Neutrophil (primary cell): ENCODE measurements around the gene CTNNA2.
"Not testable (repeated sequence)": the region's sequence is repeated elsewhere in the genome, so short reads cannot be mapped to it uniquely, and the experiment has no call there.

ENCODE experiments used
- H3K27ac ChIP-seq: fragments of 200-600 bp; sonication (generic); 2 replicates; pipeline ENCODE4 v1.5.1; 2016; ENCODE audit warnings: mild to moderate bottlenecking, moderate library complexity
- H3K27me3 ChIP-seq: fragments of 200-600 bp; sonication (generic); 2 replicates; pipeline ENCODE4 v1.6.0; 2016; ENCODE audit warnings: mild to moderate bottlenecking
- H3K36me3 ChIP-seq: fragments of 200-600 bp; sonication (generic); 2 replicates; pipeline ENCODE4 v1.5.1; 2017
- H3K4me1 ChIP-seq, 2 experiments: fragments of 200-600 bp in 1 of 2; sonication (generic) in 1 of 2; 1 replicate in 1 of 2; 2 replicates in 1 of 2; pipeline versions ENCODE4 v1.5.1 to v1.6.1; 2013 to 2016; ENCODE audit warnings: low read depth in 1 of 2, low read length in 1 of 2, mild to moderate bottlenecking in 1 of 2, moderate library complexity in 1 of 2; ENCODE audit not compliant: control insufficient read depth in 1 of 2, insufficient read depth in 1 of 2
- H3K4me3 ChIP-seq, 2 experiments: fragments of 200-600 bp in 1 of 2; sonication (generic) in 1 of 2; 1 replicate in 1 of 2; 2 replicates in 1 of 2; pipeline ENCODE4 v1.5.1; 2013 to 2016; ENCODE audit warnings: low read depth in 1 of 2, low read length in 1 of 2, mild to moderate bottlenecking in 1 of 2, moderate library complexity in 1 of 2
- H3K9me3 ChIP-seq: fragments of 200-600 bp; sonication (generic); 2 replicates; pipeline ENCODE4 v1.5.1; 2016
- TF ChIP-seq, protein P1 (sequence below): fragments of 200-600 bp; sonication (generic); IDR thresholded peaks from 2 replicates; pipeline ENCODE4 v1.5.1; 2016; ENCODE audit warnings: antibody characterized with exemption

Gene CTNNA2

DNA sequence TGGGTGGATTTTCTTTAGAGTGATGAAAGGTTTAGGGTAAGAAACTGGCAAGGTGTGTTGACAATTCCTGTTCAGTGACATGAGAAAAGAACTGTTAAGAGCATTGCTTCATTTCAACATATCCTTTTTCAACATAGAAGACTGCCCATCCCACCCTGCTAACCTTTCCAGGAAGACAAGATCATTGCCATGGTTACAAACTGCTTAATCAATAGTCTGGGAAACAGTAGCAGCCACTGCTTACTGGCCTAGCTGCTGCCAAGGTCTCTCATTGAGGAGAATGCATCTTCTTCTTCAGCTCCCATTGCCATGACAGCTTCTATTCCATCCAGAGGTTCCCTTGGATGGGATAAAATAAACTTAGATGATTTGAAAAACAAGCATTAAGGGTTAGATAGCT lies 579.6 kb downstream of the CTNNA2 start:
- Histone ChIP-seq H3K9me3 (no peaks in the 10 kb centered on the region), H3K4me3 (no peak overlapping the region), H3K27ac (no peak overlapping the region), H3K27me3 (no peaks in the 10 kb centered on the region), H3K36me3 (no peaks in the 10 kb centered on the region), H3K4me1 (no peaks in the 10 kb centered on the region)
- TF ChIP-seq, protein P1, sequence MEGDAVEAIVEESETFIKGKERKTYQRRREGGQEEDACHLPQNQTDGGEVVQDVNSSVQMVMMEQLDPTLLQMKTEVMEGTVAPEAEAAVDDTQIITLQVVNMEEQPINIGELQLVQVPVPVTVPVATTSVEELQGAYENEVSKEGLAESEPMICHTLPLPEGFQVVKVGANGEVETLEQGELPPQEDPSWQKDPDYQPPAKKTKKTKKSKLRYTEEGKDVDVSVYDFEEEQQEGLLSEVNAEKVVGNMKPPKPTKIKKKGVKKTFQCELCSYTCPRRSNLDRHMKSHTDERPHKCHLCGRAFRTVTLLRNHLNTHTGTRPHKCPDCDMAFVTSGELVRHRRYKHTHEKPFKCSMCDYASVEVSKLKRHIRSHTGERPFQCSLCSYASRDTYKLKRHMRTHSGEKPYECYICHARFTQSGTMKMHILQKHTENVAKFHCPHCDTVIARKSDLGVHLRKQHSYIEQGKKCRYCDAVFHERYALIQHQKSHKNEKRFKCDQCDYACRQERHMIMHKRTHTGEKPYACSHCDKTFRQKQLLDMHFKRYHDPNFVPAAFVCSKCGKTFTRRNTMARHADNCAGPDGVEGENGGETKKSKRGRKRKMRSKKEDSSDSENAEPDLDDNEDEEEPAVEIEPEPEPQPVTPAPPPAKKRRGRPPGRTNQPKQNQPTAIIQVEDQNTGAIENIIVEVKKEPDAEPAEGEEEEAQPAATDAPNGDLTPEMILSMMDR, result no peak

DNA sequence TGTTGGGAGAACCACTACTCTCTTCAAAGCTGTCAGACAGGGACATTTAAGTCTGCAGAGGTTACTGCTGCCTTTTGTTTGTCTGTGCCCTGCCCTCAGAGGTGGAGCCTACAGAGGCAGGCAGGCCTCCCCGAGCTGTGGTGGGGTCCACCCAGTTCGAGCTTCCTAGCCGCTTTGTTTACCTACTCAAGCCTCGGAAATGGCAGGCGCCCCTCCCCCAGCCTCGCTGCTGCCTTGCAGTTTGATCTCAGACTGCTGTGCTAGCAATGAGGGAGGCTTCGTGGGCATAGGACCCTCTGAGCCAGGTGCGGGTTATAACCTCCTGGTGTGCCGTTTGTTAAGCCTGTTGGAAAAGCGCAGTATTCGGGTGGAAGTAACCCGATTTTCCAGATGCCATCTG lies 585.7 kb downstream of the CTNNA2 start:
- not testable (repeated sequence) for H3K27me3 ChIP-seq, H3K4me3 ChIP-seq, H3K4me1 ChIP-seq, H3K9me3 ChIP-seq, H3K27ac ChIP-seq, H3K36me3 ChIP-seq

DNA sequence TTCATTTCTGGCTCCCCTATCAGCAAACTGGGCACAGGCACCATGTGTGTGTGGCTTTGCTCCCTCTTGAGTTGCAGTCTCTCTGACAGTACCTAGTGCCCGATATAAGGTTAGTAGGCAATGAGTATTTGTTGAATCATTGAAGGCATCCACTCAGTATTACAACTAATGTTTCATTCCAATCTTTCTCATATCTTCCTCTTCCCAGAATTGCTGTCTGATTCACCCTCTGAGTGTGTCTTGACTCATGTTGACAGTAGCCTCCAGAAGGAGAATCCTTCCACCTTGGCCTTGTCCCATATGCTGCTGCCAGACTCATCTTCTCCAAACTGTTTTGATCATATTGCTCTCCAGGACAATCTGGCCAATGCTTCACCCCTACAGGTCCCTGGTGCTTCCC lies 589.2 kb downstream of the CTNNA2 start:
- no peak overlapping the region for H3K27ac ChIP-seq
- H3K4me1 ChIP-seq, result no peaks in the 10 kb centered on the region
- H3K27me3 ChIP-seq, result no peaks in the 10 kb centered on the region
- TF ChIP-seq, protein P1, result no peak
- no peak overlapping the region for H3K4me3 ChIP-seq
- H3K9me3 ChIP-seq, result no peaks in the 10 kb centered on the region
- no peaks in the 10 kb centered on the region for H3K36me3 ChIP-seq

DNA sequence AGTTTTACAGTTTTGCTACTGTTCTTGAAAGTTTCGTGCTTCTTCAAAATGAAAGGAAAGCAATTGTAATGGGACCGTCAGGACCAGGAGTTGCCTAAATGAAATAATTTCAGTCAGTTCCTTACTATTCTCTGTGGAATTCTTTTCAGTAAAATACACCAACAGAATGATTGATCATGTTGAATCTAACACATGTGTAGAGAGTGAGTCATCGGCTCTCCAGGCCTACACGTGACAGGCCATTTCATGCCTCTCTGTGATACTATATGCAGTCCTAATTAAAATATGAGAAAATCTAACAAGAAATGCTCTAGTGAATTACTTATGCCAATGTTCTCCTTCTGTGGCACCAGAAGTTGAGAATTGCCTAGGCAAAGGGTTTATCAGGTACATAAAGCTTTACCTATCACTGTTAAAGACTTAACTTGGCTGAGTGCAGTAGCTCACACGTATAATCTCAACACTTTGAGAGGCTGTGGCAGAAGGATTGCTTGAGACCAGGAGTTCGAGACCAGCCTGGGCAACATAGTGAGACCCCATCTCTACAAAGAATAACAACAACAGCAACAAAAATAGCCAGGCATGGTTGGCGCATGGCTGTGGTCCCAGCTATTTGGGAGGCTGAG lies 592.3 kb downstream of the CTNNA2 start:
- H3K27ac ChIP-seq, result no peak overlapping the region
- H3K27me3 ChIP-seq, result no peaks in the 10 kb centered on the region
- TF ChIP-seq, protein P1, result no peak
- H3K9me3 ChIP-seq, result no peaks in the 10 kb centered on the region
- no peaks in the 10 kb centered on the region for H3K4me1 ChIP-seq
- no peaks in the 10 kb centered on the region for H3K36me3 ChIP-seq
- no peak overlapping the region for H3K4me3 ChIP-seq

DNA sequence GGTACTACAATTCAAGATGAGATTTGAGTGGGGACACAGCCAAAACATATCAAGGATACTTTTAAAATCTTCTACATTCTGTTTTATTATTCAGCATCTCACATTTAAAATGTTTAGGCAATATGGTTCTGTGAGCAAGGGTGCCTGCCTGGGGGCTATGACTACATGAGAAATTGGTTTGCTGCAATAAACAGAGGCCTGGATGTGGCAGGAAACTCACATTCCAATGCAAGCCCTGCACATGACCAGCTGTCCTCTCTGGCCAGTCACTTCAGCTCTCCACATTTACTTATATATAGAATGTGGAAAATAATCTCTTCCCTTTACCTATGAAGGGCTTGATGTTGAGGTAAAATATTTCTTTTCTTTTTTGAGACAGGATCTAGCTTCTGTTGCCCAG lies 598.3 kb downstream of the CTNNA2 start:
- Histone ChIP-seq H3K4me3 (no peak overlapping the region), H3K27me3 (no peaks in the 10 kb centered on the region), H3K27ac (no peak overlapping the region), H3K9me3 (no peaks in the 10 kb centered on the region), H3K4me1 (no peaks in the 10 kb centered on the region), H3K36me3 (no peaks in the 10 kb centered on the region)
- TF ChIP-seq, protein P1, result no peak

DNA sequence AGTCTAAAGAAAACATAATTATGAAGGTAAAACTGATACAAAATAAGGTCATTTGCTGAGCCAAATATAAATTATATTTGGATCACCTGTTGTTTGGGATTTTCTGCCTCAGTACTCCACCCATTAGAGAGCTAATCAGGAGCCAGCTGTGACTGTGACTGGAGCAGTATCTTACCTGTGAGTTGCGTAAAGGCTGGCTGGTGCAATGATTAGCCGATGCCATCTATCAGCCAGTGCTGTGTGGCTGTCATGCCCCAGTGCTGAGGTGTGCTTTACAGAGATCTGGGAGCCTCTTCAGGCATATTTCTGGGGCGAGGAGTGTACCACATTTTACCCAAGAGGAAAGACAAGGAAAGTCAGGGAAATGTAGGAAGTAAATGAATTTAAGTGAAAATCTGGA lies 599.9 kb downstream of the CTNNA2 start:
- no peaks in the 10 kb centered on the region for H3K36me3 ChIP-seq
- no peak overlapping the region for H3K4me3 ChIP-seq
- H3K9me3 ChIP-seq, result no peaks in the 10 kb centered on the region
- H3K27ac ChIP-seq, result no peak overlapping the region
- H3K27me3 ChIP-seq, result no peaks in the 10 kb centered on the region
- H3K4me1 ChIP-seq, result no peaks in the 10 kb centered on the region
- TF ChIP-seq, protein P1, result no peak
